Measurements from ENCODE around the gene HMG20B. TPM values are rescaled to one million over a fixed set of nuclear protein-coding genes. Genes with fewer than 3 reads are reported as not detected.

HMG20B gene
- total RNA-seq = 72.5 and 74.7 TPM in 2 replicates

GRCh38 chr19:3572855-3573161 is at the start of gene HMG20B:
HMG20B (plus strand) TSS chr19:3572944; CDS start chr19:3573310, 366 bp downstream.

GRCh38 chr19:3538965-3539755 is 33.6 kb upstream of the HMG20B start, which contains the start of gene TEKTIP1:
TEKTIP1 (plus strand) TSS chr19:3539174; CDS start chr19:3539178, 4 bp downstream.

GRCh38 chr19:3557461-3558248 is 15.1 kb upstream of the HMG20B start, which contains the start of gene MFSD12:
MFSD12 (minus strand) TSS chr19:3557586; CDS start chr19:3557403, 183 bp downstream.

GRCh38 chr19:3585301-3586126 is 12.8 kb downstream of the HMG20B start, which contains the start of gene GIPC3:
GIPC3 (plus strand) TSS chr19:3585478; CDS start chr19:3585598, 120 bp downstream.

GRCh38 chr19:3606690-3607289 is 34.0 kb downstream of the HMG20B start, which contains the start of gene TBXA2R:
TBXA2R (minus strand) TSS chr19:3606875; CDS start chr19:3600634, 6,241 bp downstream.

GRCh38 chr19:3626473-3627350 is 54.0 kb downstream of the HMG20B start, which contains the start of gene CACTIN:
CACTIN (minus strand) TSS chr19:3626790; CDS start chr19:3626762, 28 bp downstream.

Other genes with a start within 250 kb of the HMG20B start
- gene NFIC, start 206.4 kb upstream of the HMG20B start, total RNA-seq = 21.7 and 31.8 TPM in 2 replicates
- gene SMIM24, start 92.4 kb upstream of the HMG20B start, total RNA-seq = not detected in 2 replicates
- not detected in 2 replicates for gene SMIM44, start 89.5 kb upstream of the HMG20B start, total RNA-seq
- gene DOHH, start 72.3 kb upstream of the HMG20B start, total RNA-seq = 7.6 and 22.4 TPM in 2 replicates
- 27.9 and 42.0 TPM in 2 replicates for gene FZR1, start 66.6 kb upstream of the HMG20B start, total RNA-seq
- not detected in 2 replicates for gene TEKTIP1, start 33.8 kb upstream of the HMG20B start, total RNA-seq
- gene MFSD12, start 15.4 kb upstream of the HMG20B start, total RNA-seq = 130 and 147 TPM in 2 replicates
- under 0.01 TPM in 1 of 2 replicates, not detected in the other for gene GIPC3, start 12.5 kb downstream of the HMG20B start, total RNA-seq
- 1.4 and 2.1 TPM in 2 replicates for gene TBXA2R, start 33.9 kb downstream of the HMG20B start, total RNA-seq
- 16.3 and 33.5 TPM in 2 replicates for gene CACTIN, start 53.8 kb downstream of the HMG20B start, total RNA-seq
- 17.2 and 19.2 TPM in 2 replicates for gene PIP5K1C, start 127.5 kb downstream of the HMG20B start, total RNA-seq
- gene TJP3, start 135.4 kb downstream of the HMG20B start, total RNA-seq = not detected in 2 replicates
- gene APBA3, start 188.7 kb downstream of the HMG20B start, total RNA-seq = 21.9 and 25.7 TPM in 2 replicates
- gene MRPL54, start 189.7 kb downstream of the HMG20B start, total RNA-seq = 34.4 and 49.7 TPM in 2 replicates
- not detected in 2 replicates for gene RAX2, start 199.3 kb downstream of the HMG20B start, total RNA-seq
- under 0.01 TPM in 1 of 2 replicates, not detected in the other for gene MATK, start 213.4 kb downstream of the HMG20B start, total RNA-seq

Data from regular cardiac myocyte (primary cell).